ENCODE measurements around the gene RADIL.

GRCh38 chr7:4775250-4775847, 108.2 kb downstream of the RADIL start, which contains the start of gene AP5Z1:
- TF ChIP-seq CTCF (IDR thresholded peaks at IDR 0.05) (no peak), POLR2A (IDR thresholded peaks at IDR 0.05) (peak; percentile 67)
